ENCODE results near the gene TPX2. TPM values are rescaled to one million over a fixed set of nuclear protein-coding genes. Genes with fewer than 3 reads are reported as not detected.
A peak's percentile ranks its signal among the peaks of the same experiment; 100 is the strongest.

Gene TPX2
- total and polyA plus RNA-seq, 10 of the 15 experiments (the other 5 are each of a cell fraction or from before 2014, with no cell fraction given): 29.7 to 144 (median 89.0) TPM

DNA sequence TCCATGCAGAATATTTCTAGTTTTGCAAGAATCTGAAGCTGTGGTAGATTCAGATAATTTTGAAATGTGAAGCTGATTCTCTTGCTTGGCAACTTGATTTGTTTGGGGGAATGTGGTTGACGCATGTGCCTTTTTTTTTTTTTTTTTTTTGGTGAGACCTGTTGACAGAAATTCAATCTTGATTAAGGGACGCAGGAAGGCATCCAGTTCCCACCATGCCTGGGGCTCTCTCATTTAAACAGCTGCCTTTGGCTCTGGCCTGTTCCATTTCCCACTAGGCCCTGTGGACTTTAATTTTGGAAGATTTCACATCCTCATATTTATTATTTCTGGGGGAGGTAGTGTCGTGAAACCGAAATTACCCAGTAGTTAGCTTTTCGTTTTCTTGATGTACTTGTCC lies 8.6 kb downstream of the TPX2 start:
- TF ChIP-seq HDAC6 (IDR thresholded peaks at IDR 0.05; ENCODE audit: unreplicated experiment): no peak
- TF ChIP-seq ZNF384 (IDR thresholded peaks at IDR 0.05; ENCODE audit: borderline replicate concordance, low read depth, low read length): peak; percentile 72
- TF ChIP-seq NR2C2 (IDR thresholded peaks at IDR 0.05; ENCODE audit: borderline replicate concordance, control insufficient read depth, insufficient read length, low read depth): no peak
- TF ChIP-seq, protein P1, sequence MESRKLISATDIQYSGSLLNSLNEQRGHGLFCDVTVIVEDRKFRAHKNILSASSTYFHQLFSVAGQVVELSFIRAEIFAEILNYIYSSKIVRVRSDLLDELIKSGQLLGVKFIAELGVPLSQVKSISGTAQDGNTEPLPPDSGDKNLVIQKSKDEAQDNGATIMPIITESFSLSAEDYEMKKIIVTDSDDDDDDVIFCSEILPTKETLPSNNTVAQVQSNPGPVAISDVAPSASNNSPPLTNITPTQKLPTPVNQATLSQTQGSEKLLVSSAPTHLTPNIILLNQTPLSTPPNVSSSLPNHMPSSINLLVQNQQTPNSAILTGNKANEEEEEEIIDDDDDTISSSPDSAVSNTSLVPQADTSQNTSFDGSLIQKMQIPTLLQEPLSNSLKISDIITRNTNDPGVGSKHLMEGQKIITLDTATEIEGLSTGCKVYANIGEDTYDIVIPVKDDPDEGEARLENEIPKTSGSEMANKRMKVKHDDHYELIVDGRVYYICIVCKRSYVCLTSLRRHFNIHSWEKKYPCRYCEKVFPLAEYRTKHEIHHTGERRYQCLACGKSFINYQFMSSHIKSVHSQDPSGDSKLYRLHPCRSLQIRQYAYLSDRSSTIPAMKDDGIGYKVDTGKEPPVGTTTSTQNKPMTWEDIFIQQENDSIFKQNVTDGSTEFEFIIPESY (IDR thresholded peaks at IDR 0.05): no peak
- no peak for TF ChIP-seq FOS (IDR thresholded peaks at IDR 0.05; ENCODE audit: borderline replicate concordance, extremely low read depth, insufficient read length)
- no peak for TF ChIP-seq SP1 (IDR thresholded peaks at IDR 0.05; ENCODE audit: low read depth, low read length)
- 0 out of 4 replicates have a peak, but pooled peaks of 1 of the 2 experiments have one; percentile 19 for TF ChIP-seq IKZF2 (IDR thresholded peaks at IDR 0.05)
- no peak for TF ChIP-seq RFX5 (IDR thresholded peaks at IDR 0.05; ENCODE audit: low read depth, low read length)
- TF ChIP-seq, protein P2, sequence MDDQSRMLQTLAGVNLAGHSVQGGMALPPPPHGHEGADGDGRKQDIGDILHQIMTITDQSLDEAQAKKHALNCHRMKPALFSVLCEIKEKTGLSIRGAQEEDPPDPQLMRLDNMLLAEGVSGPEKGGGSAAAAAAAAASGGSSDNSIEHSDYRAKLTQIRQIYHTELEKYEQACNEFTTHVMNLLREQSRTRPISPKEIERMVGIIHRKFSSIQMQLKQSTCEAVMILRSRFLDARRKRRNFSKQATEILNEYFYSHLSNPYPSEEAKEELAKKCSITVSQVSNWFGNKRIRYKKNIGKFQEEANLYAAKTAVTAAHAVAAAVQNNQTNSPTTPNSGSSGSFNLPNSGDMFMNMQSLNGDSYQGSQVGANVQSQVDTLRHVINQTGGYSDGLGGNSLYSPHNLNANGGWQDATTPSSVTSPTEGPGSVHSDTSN (IDR thresholded peaks at IDR 0.05; ENCODE audit: insufficient replicate concordance, low read depth, low read length): no peak
- TF ChIP-seq, protein P3, sequence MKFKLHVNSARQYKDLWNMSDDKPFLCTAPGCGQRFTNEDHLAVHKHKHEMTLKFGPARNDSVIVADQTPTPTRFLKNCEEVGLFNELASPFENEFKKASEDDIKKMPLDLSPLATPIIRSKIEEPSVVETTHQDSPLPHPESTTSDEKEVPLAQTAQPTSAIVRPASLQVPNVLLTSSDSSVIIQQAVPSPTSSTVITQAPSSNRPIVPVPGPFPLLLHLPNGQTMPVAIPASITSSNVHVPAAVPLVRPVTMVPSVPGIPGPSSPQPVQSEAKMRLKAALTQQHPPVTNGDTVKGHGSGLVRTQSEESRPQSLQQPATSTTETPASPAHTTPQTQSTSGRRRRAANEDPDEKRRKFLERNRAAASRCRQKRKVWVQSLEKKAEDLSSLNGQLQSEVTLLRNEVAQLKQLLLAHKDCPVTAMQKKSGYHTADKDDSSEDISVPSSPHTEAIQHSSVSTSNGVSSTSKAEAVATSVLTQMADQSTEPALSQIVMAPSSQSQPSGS (IDR thresholded peaks at IDR 0.05; ENCODE audit: low read length): no peak
- no peaks in the 10 kb centered on the region for H4K20me1 ChIP-seq (ENCODE audit: control insufficient read depth, insufficient read depth)
- intact Hi-C loops (cut with micrococcal nuclease; ENCODE audit: unreplicated experiment): no loop called here
- no peak for FAIRE-seq
- H2AFZ ChIP-seq (ENCODE audit: control insufficient read depth, low read depth, low read length): peak overlapping the region; percentile 28
- ChIA-PET RAD21 (ENCODE audit: unreplicated experiment) (interaction anchor here (1.2 to 1.7 kb wide), 3 partner anchors 8 to 86 kb away, joined by 4 to 7 read pairs (median 7); partner anchors contain the start of gene TPX2), POLR2A (interaction anchor here (0.7 to 1.1 kb wide), 6 partner anchors 9 to 202 kb away, joined by 3 to 8 read pairs (median 5); partner anchors contain the start of gene TPX2), CTCF (interaction anchor here (0.6 to 3.2 kb wide), 5 partner anchors 8 to 135 kb away, joined by 3 to 12 read pairs (median 7); partner anchors contain the start of gene TPX2), SMC1A (ENCODE audit: uncharacterized antibody, unreplicated experiment) (interaction anchor here (0.7 to 1.8 kb wide), 7 partner anchors 12 to 113 kb away, joined by 3 to 6 read pairs (median 4); no protein-coding TSS in a partner anchor)
- peak; percentile 42 for ATAC-seq
- H3K4me1 ChIP-seq (ENCODE audit: control insufficient read depth, insufficient read depth, low read length): no peaks in the 10 kb centered on the region
- H3K36me3 ChIP-seq (ENCODE audit: control insufficient read depth in 2 of 2, insufficient read depth in 2 of 2, low read length in 1 of 2): peaks cover 0 to 2% of the 10 kb centered on the region in 2 experiments; a peak in 3 of 4 replicates
- H3K27me3 ChIP-seq (replicated peaks in 1 of 2; ENCODE audit: control insufficient read depth in 2 of 2, insufficient read depth in 2 of 2, low read length in 1 of 2): no peaks in the 10 kb centered on the region
- H3K79me2 ChIP-seq (ENCODE audit: control insufficient read depth, insufficient read depth, low read length): peaks cover 72% of the 10 kb centered on the region
- no peak for DNase-seq (ENCODE audit: low read depth, low spot score)
- no peaks in the 10 kb centered on the region for H3K9me3 ChIP-seq (replicated peaks; ENCODE audit: control insufficient read depth, insufficient read depth, low read length)
- H3K27ac ChIP-seq (ENCODE audit: control insufficient read depth, insufficient read depth): peak overlapping the region; percentile 56
- in situ Hi-C loops (cut with MboI): no loop called here
- BruUV-seq (replicated peaks): no TSS peak
- WGBS (ENCODE audit: insufficient coverage, insufficient replicate concordance, low lambda C conversion rate, missing lambda C conversion rate): 63% methylated on average over 5 of the region's 5 CpGs
- H3K9ac ChIP-seq (ENCODE audit: control insufficient read depth, insufficient read depth, low read length): no peak overlapping the region
- peak overlapping the region; percentile 39; the same call in 1 of the 2 replicates for H3K4me2 ChIP-seq (ENCODE audit: control insufficient read depth, insufficient read depth)
- H3K4me3 ChIP-seq: peak overlapping the region; percentile 10; the same call in 1 of the 2 replicates
